ENCODE measurements around the gene TMEM135. TPM values are rescaled to one million over a fixed set of nuclear protein-coding genes. Genes with fewer than 3 reads are reported as not detected.
"Not testable (repeated sequence)": the region's sequence is repeated elsewhere in the genome, so short reads cannot be mapped to it uniquely, and the experiment has no call there.

Gene TMEM135
- 10 to 100 TPM; 19.8 to 52.6 (median 38.9) TPM for total RNA-seq

- ATAC-seq (ENCODE audit: low FRiP score) (peak; percentile 97), DNase-seq (ENCODE audit: low spot score) (peak; percentile 71)
- no peak for TF ChIP-seq CTCF (IDR thresholded peaks at IDR 0.05)
Measured at GRCh38 chr11:87037450-87038234, at the start of gene TMEM135. TMEM135 (plus strand) TSS chr11:87037934; CDS start chr11:87038046, 112 bp downstream.

- ATAC-seq (ENCODE audit: low FRiP score): no peak
- TF ChIP-seq CTCF (IDR thresholded peaks at IDR 0.05): no peak
- no peak for DNase-seq (ENCODE audit: low spot score)
Measured at GRCh38 chr11:86988351-86988881, 49.3 kb upstream of the TMEM135 start.

GRCh38 chr11:86990031-86990430 is 47.7 kb upstream of the TMEM135 start:
- ATAC-seq (ENCODE audit: low FRiP score): no peak
- no peak for TF ChIP-seq CTCF (IDR thresholded peaks at IDR 0.05)
- no peak for DNase-seq (ENCODE audit: low spot score)

- ATAC-seq (ENCODE audit: low FRiP score) (no peak), DNase-seq (ENCODE audit: low spot score) (no peak)
- no peak for TF ChIP-seq CTCF (IDR thresholded peaks at IDR 0.05)
Measured at GRCh38 chr11:86990515-86990914, 47.2 kb upstream of the TMEM135 start.

GRCh38 chr11:86991341-86991740 is 46.4 kb upstream of the TMEM135 start:
- no peak for ATAC-seq (ENCODE audit: low FRiP score)

GRCh38 chr11:86992340-86992739 is 45.4 kb upstream of the TMEM135 start:
- not testable (repeated sequence) for ATAC-seq (ENCODE audit: low FRiP score); DNase-seq (ENCODE audit: low spot score)

More at GRCh38 chr11:86991341-86991740, 46.4 kb upstream of the TMEM135 start:
- no peak for DNase-seq (ENCODE audit: low spot score)
- no peak for TF ChIP-seq CTCF (IDR thresholded peaks at IDR 0.05)

GRCh38 chr11:86993031-86993430 is 44.7 kb upstream of the TMEM135 start:
- TF ChIP-seq CTCF (IDR thresholded peaks at IDR 0.05): no peak
- ATAC-seq (ENCODE audit: low FRiP score): no peak

More at GRCh38 chr11:86993031-86993430, 44.7 kb upstream of the TMEM135 start:
- no peak for DNase-seq (ENCODE audit: low spot score)

Data from omental fat pad (tissue), 4 donors.